MM.1S (cell line): ENCODE data around the gene NPC1.

Source experiments
- DNase-seq: peaks from one replicate; pipeline ENCODE4 v3.0.0-alpha.2; 2015
- H2AFZ ChIP-seq: fragments of 300-600 bp; sonication (generic); 2 replicates; pipeline ENCODE4 v1.6.0; 2016; ENCODE audit warnings: antibody characterized with exemption, low read length
- H3F3A ChIP-seq: fragments of 300-600 bp; sonication (generic); 2 replicates; pipeline ENCODE4 v1.6.1; 2016; ENCODE audit warnings: mild to moderate bottlenecking, antibody characterized with exemption, low read length, moderate library complexity, mixed read lengths; ENCODE audit not compliant: insufficient read depth
- H3K27ac ChIP-seq: fragments of 300-600 bp; sonication (generic); 2 replicates; pipeline ENCODE4 v1.5.1; 2016; ENCODE audit warnings: mild to moderate bottlenecking, low read length
- H3K27me3 ChIP-seq: fragments of 300-600 bp; sonication (generic); replicated peaks from 2 replicates; pipeline ENCODE4 v1.6.0; 2016; ENCODE audit warnings: low read length; ENCODE audit not compliant: insufficient read depth
- H3K36me3 ChIP-seq: fragments of 300-600 bp; sonication (generic); replicated peaks from 2 replicates; pipeline ENCODE4 v1.6.1; 2016; ENCODE audit warnings: mild to moderate bottlenecking, low read length, mixed read lengths; ENCODE audit not compliant: insufficient read depth
- H3K4me1 ChIP-seq: fragments of 300-600 bp; sonication (generic); 2 replicates; pipeline ENCODE4 v1.6.1; 2016; ENCODE audit warnings: low read length, mixed read lengths
- H3K4me2 ChIP-seq: fragments of 300-600 bp; sonication (generic); 2 replicates; pipeline ENCODE4 v1.6.0; 2016; ENCODE audit warnings: low read depth, low read length
- H3K4me3 ChIP-seq: fragments of 300-600 bp; sonication (generic); 2 replicates; pipeline ENCODE4 v1.5.1; 2016; ENCODE audit warnings: low read length, mixed read lengths
- H3K79me2 ChIP-seq: fragments of 300-600 bp; sonication (generic); 2 replicates; pipeline ENCODE4 v1.6.1; 2016; ENCODE audit warnings: mixed run types, low read length, mixed read lengths
- H3K9ac ChIP-seq: fragments of 300-600 bp; sonication (generic); 2 replicates; pipeline ENCODE4 v1.6.1; 2016; ENCODE audit warnings: low read length, mixed read lengths
- H3K9me2 ChIP-seq: fragments of 300-600 bp; sonication (generic); replicated peaks from 2 replicates; pipeline ENCODE4 v1.6.1; 2016; ENCODE audit warnings: mild to moderate bottlenecking, low read length, mixed read lengths; ENCODE audit not compliant: insufficient read depth
- H3K9me3 ChIP-seq: fragments of 300-600 bp; sonication (generic); replicated peaks from 2 replicates; pipeline ENCODE4 v1.6.1; 2016; ENCODE audit warnings: mild to moderate bottlenecking, low read length, mixed read lengths; ENCODE audit not compliant: insufficient read depth
- H4K20me1 ChIP-seq: fragments of 300-600 bp; sonication (generic); 2 replicates; pipeline ENCODE4 v1.6.1; 2016; ENCODE audit warnings: mild to moderate bottlenecking, low read length, moderate library complexity, mixed read lengths; ENCODE audit not compliant: insufficient read depth
- EZH2 ChIP-seq: fragments of 300-600 bp; sonication (generic); optimal IDR thresholded peaks from 2 replicates; pipeline ENCODE3; 2017; ENCODE audit warnings: low read depth, mild to moderate bottlenecking, antibody characterized with exemption, low read length, mixed read lengths
- EZH2phosphoT487 ChIP-seq: fragments of 300-600 bp; sonication (generic); IDR thresholded peaks from 2 replicates; pipeline ENCODE4 v1.6.1; 2018; ENCODE audit warnings: antibody characterized with exemption, low read length
- TF ChIP-seq, protein P1 (sequence below): fragments of 300-600 bp; sonication (generic); IDR thresholded peaks from 2 replicates; pipeline ENCODE4 v1.5.1; 2016; ENCODE audit warnings: antibody characterized with exemption, low read length, mixed read lengths

The NPC1 gene

DNA sequence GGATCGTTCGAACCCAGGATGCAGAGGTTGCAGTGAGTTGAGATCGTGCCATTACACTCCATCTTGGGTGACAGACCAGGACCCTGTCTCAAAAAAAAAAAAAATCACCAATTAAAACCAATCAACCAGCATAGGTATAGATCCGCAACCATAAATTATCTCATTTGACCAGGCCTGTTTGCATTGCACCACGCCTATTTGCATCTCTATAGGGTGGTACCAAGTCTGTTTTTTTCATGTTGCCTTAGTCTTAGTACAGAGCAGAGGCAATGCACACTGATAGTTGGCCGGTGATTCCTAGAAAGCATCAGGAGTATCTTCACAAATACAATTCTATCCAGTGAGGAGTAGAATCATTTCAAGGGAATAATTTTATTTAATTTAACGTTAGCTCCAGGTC is 9.3 kb upstream of the NPC1 start:
- no peak for DNase-seq
- Histone ChIP-seq H3K4me2 (no peak overlapping the region), H3K36me3 (no peaks in the 10 kb centered on the region), H3K9me3 (no peaks in the 10 kb centered on the region), H3K4me3 (no peak overlapping the region), H3F3A (no peaks in the 10 kb centered on the region), H3K27me3 (no peaks in the 10 kb centered on the region), H2AFZ (no peak overlapping the region), H3K79me2 (no peaks in the 10 kb centered on the region), H4K20me1 (no peaks in the 10 kb centered on the region), H3K9ac (no peak overlapping the region), H3K4me1 (peaks cover 5% of the 10 kb centered on the region; the same call in 1 of the 2 replicates), H3K9me2 (no peaks in the 10 kb centered on the region), H3K27ac (no peak overlapping the region)
- TF ChIP-seq, protein P1, sequence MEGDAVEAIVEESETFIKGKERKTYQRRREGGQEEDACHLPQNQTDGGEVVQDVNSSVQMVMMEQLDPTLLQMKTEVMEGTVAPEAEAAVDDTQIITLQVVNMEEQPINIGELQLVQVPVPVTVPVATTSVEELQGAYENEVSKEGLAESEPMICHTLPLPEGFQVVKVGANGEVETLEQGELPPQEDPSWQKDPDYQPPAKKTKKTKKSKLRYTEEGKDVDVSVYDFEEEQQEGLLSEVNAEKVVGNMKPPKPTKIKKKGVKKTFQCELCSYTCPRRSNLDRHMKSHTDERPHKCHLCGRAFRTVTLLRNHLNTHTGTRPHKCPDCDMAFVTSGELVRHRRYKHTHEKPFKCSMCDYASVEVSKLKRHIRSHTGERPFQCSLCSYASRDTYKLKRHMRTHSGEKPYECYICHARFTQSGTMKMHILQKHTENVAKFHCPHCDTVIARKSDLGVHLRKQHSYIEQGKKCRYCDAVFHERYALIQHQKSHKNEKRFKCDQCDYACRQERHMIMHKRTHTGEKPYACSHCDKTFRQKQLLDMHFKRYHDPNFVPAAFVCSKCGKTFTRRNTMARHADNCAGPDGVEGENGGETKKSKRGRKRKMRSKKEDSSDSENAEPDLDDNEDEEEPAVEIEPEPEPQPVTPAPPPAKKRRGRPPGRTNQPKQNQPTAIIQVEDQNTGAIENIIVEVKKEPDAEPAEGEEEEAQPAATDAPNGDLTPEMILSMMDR, result no peak
- TF ChIP-seq EZH2, result no peak
- no peak for TF ChIP-seq EZH2phosphoT487

DNA sequence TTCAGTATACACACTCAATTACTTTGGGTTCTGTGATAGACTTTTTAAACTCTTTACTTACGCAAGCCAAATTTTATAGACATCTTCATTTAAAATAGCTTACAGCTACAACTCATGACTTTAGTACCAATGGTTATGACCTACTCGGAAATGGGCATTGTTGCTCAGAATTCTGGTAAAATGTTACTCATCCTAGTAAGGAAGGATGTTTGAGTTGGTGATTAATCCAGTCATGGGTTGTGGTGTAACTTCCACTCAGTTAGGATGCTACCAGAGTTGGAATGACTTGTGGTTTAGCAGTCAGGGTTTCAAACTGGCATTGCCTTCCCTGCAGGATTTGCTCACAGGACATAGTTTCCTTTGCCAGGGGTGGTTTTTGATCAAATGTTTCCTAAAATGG is 7.4 kb upstream of the NPC1 start:
- TF ChIP-seq EZH2 (no peak), EZH2phosphoT487 (no peak)
- TF ChIP-seq, protein P1, result no peak
- Histone ChIP-seq H3K27me3 (no peaks in the 10 kb centered on the region), H2AFZ (no peak overlapping the region), H3K4me1 (peaks cover 5% of the 10 kb centered on the region; the same call in 1 of the 2 replicates), H3K27ac (no peak overlapping the region), H3K4me3 (no peak overlapping the region), H4K20me1 (no peaks in the 10 kb centered on the region), H3K79me2 (no peaks in the 10 kb centered on the region), H3K9me3 (no peaks in the 10 kb centered on the region), H3K9ac (no peak overlapping the region), H3K9me2 (no peaks in the 10 kb centered on the region), H3K36me3 (no peaks in the 10 kb centered on the region), H3F3A (no peaks in the 10 kb centered on the region), H3K4me2 (no peak overlapping the region)
- DNase-seq, result no peak

DNA sequence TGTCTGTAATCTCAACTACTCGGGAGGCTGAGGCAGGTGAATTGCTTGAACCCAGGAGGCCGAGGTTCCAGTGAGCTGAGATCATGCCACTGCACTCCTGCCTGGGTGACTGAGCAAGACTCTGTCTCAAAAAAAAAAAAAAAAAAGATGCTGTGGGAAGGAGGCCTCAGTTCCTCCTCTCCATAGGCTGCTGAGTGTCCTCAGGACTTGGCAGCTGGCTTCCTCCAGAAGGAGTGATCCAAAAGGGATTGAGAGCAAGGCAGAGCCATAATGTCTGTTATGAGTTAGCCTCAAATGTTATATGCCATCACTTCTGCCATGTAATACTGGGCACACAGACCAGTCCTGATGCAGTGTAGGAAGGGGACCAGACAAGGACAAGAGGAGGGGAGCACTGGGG is 6.6 kb upstream of the NPC1 start:
- H3K9me3 ChIP-seq, result no peaks in the 10 kb centered on the region
- peaks cover 5% of the 10 kb centered on the region; the same call in 1 of the 2 replicates for H3K4me1 ChIP-seq
- H3K27me3 ChIP-seq, result no peaks in the 10 kb centered on the region
- no peaks in the 10 kb centered on the region for H3K36me3 ChIP-seq
- TF ChIP-seq EZH2phosphoT487 (no peak), EZH2 (no peak)
- TF ChIP-seq, protein P1, result no peak
- H3K4me2 ChIP-seq, result no peak overlapping the region
- no peaks in the 10 kb centered on the region for H3K9me2 ChIP-seq
- no peak overlapping the region for H3K4me3 ChIP-seq
- H3K79me2 ChIP-seq, result no peaks in the 10 kb centered on the region
- no peaks in the 10 kb centered on the region for H4K20me1 ChIP-seq
- DNase-seq, result no peak
- no peak overlapping the region for H3K9ac ChIP-seq
- H3K27ac ChIP-seq, result no peak overlapping the region
- peaks cover 2% of the 10 kb centered on the region; the same call in 1 of the 2 replicates for H3F3A ChIP-seq
- H2AFZ ChIP-seq, result no peak overlapping the region
